Stomach (tissue), 9 donors: ENCODE data around the gene ADAMTS16. TPM values are rescaled to one million over a fixed set of nuclear protein-coding genes. Genes with fewer than 3 reads are reported as not detected.

Source experiments
- DNase-seq, 2 donors: peaks; one replicate each; pipeline versions ENCODE4 v3.0.0 to v3.0.0-alpha.2; 2013 to 2019
- H3K27ac ChIP-seq, 5 donors: fragments of 200-600 bp in 4 of 5; sonication (generic) in 4 of 5; one replicate each; pipeline ENCODE4 v1.5.1; 2013 to 2019; ENCODE audit warnings: mild to moderate bottlenecking in 1 of 5, moderate library complexity in 1 of 5
- H3K27me3 ChIP-seq, 3 donors: fragments of 200-600 bp; sonication (generic); one replicate each; pipeline ENCODE4 v1.5.1; 2017 to 2019; ENCODE audit warnings: mixed run types in 1 of 3
- H3K36me3 ChIP-seq, 4 donors: fragments of 200-600 bp; sonication (generic); 1 replicate in 3 of 4; 2 replicates in 1 of 4; pipeline ENCODE4 v1.5.1; 2016 to 2019
- H3K4me1 ChIP-seq, 4 donors: fragments of 200-600 bp; sonication (generic); one replicate each; pipeline ENCODE4 v1.5.1; 2016 to 2019
- H3K4me3 ChIP-seq, 4 donors: fragments of 200-600 bp; sonication (generic) in 3 of 4; one replicate each; pipeline ENCODE4 v1.5.1; 2016 to 2019; ENCODE audit warnings: mild to moderate bottlenecking in 1 of 4
- H3K9me3 ChIP-seq, 4 donors: fragments of 200-600 bp; sonication (generic); one replicate each; pipeline ENCODE4 v1.5.1; 2016 to 2019
- CTCF ChIP-seq, 7 experiments: fragments of 450-650 bp in 4 of 7; fragments of 200-600 bp in 3 of 7; sonication (generic) in 3 of 7; IDR thresholded peaks; one replicate each; pipeline ENCODE4 v1.5.1; 2016 to 2019; ENCODE audit warnings: antibody characterized with exemption in 7 of 7, control low read depth in 2 of 7, mild to moderate bottlenecking in 1 of 7
- EP300 ChIP-seq: sonication (generic); formaldehyde crosslinking; IDR thresholded peaks from one replicate; pipeline ENCODE4 v1.6.1; 2017; ENCODE audit warnings: antibody characterized with exemption
- POLR2A ChIP-seq, 4 donors: fragments of 450-650 bp; IDR thresholded peaks; one replicate each; pipeline ENCODE4 v1.6.1; 2016; ENCODE audit warnings: antibody characterized with exemption in 4 of 4, control low read depth in 2 of 4, mild to moderate bottlenecking in 1 of 4, moderate library complexity in 1 of 4
- POLR2AphosphoS5 ChIP-seq, 3 donors: sonication (generic); formaldehyde crosslinking; IDR thresholded peaks; one replicate each; pipeline ENCODE4 v1.6.1; 2016; ENCODE audit warnings: antibody characterized with exemption in 3 of 3
- WGBS, 5 donors: extraction: QIAGEN DNeasy Blood & Tissue Kit in 3 of 5; methylation state at CpG; one replicate each; pipeline versions ENCODE4 v1.1.5 to v1.1.7; 2013 to 2018; 5-methylcytosine and 5-hydroxymethylcytosine counted together
- intact Hi-C: fragments of 100-400 bp; cut with DNase I; formaldehyde crosslinking; loops from one replicate; pipeline ENCODE4 v1.15.1; 2023; ENCODE audit warnings: low total_unique reads
- polyA plus RNA-seq, 3 donors: library from polyadenylated mRNA; stranded (reverse); fragments of 200-250 nt; gene quantifications; one replicate each; pipeline ENCODE4 v1.2.3, GENCODE V29; 2013
- total RNA-seq, 5 donors: library from RNA; depleted of rRNA; stranded (reverse); fragments of >200 nt; gene quantifications; one replicate each; pipeline versions ENCODE4 v1.1.0 to v1.2.3, GENCODE V29; 2014 to 2016
- donor health status: healthy with polysubstance abuse.
- donor health status: Bipolar disorder and iron deficiency.
- donor health status: healthy.

Gene ADAMTS16
- total and polyA plus RNA-seq, 8 donors, result 0.29 to 12.7 TPM; not detected in 6

DNA sequence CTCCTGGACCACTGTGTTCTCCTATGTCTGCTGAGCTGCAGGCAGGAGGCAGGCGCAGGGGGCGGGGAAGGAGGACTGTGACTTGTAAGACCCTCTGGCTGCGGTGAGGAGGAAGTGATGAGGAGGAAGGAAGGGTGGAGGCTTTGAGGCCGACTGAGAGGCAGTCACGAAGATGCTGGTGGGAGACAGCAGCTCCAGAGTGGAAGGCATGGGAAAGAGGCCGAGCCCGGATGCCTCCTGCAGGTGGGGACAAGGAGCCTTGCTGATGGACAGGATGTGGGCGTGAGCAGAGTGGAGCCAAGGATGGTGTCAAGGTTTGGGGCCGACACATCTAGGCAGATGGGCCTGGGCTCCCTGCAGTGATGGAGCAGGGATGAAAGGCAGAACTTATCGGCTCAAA, 208.0 kb downstream of the ADAMTS16 start:
- intact Hi-C loops, result no loop called here
- no peak overlapping the region for H3K4me3 ChIP-seq
- no peaks in the 10 kb centered on the region for H3K36me3 ChIP-seq
- no peaks in the 10 kb centered on the region for H3K9me3 ChIP-seq
- no peaks in the 10 kb centered on the region for H3K27me3 ChIP-seq
- H3K4me1 ChIP-seq, result peaks cover 0 to 5% (median 0%) of the 10 kb centered on the region in 4 donors
- DNase-seq, result no peak
- TF ChIP-seq EP300, result no peak
- TF ChIP-seq POLR2A (IDR thresholded peaks at IDR 0.05), result no peak
- no peak for TF ChIP-seq POLR2AphosphoS5 (IDR thresholded peaks at IDR 0.05)
- TF ChIP-seq CTCF (IDR thresholded peaks at IDR 0.05), result no peak
- H3K27ac ChIP-seq, result no peak overlapping the region
- 55 to 72% (median 58%) methylated on average over 10 of the region's 10 CpGs for WGBS, 5 donors

DNA sequence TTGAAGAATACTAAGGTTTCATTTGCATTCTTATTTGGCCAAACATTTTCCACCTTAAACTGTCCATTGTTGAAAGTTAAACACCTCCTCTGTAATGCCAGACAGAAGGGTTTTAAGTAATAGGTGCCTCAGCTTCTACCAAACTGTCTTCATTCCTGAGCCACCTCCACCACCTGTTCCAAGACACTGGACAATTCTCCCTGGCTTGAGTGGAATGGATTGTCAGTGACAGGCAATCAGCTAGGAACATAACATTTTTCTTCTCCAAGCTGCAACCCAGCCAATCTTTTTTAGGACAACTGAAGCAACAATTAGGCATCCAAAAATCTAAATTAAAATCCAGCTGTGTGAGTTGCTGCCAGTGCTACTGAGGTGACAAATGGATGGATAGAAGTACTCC, 208.4 kb downstream of the ADAMTS16 start:
- Histone ChIP-seq H3K4me1 (peaks cover 0 to 5% (median 0%) of the 10 kb centered on the region in 4 donors), H3K36me3 (no peaks in the 10 kb centered on the region), H3K9me3 (no peaks in the 10 kb centered on the region), H3K27ac (no peak overlapping the region), H3K27me3 (no peaks in the 10 kb centered on the region), H3K4me3 (no peak overlapping the region)
- intact Hi-C loops, result no loop called here
- TF ChIP-seq CTCF (IDR thresholded peaks at IDR 0.05), result no peak
- TF ChIP-seq POLR2A (IDR thresholded peaks at IDR 0.05), result no peak
- no peak for TF ChIP-seq POLR2AphosphoS5 (IDR thresholded peaks at IDR 0.05)
- TF ChIP-seq EP300, result no peak
- DNase-seq, result no peak

GRCh38 chr5:5350101-5350500, 210.0 kb downstream of the ADAMTS16 start:
- H3K4me3 ChIP-seq, result no peak overlapping the region
- no peak overlapping the region for H3K27ac ChIP-seq
- intact Hi-C loops, result no loop called here
- no peaks in the 10 kb centered on the region for H3K27me3 ChIP-seq
- WGBS, 5 donors, result 15 to 39% (median 26%) methylated on average over 9 of the region's 9 CpGs
- H3K9me3 ChIP-seq, result no peaks in the 10 kb centered on the region
- no peaks in the 10 kb centered on the region for H3K4me1 ChIP-seq
- no peak for TF ChIP-seq CTCF (IDR thresholded peaks at IDR 0.05)
- no peak for TF ChIP-seq EP300
- TF ChIP-seq POLR2A (IDR thresholded peaks at IDR 0.05), result no peak
- no peak for TF ChIP-seq POLR2AphosphoS5 (IDR thresholded peaks at IDR 0.05)
- no peaks in the 10 kb centered on the region for H3K36me3 ChIP-seq
- DNase-seq, result no peak

DNA sequence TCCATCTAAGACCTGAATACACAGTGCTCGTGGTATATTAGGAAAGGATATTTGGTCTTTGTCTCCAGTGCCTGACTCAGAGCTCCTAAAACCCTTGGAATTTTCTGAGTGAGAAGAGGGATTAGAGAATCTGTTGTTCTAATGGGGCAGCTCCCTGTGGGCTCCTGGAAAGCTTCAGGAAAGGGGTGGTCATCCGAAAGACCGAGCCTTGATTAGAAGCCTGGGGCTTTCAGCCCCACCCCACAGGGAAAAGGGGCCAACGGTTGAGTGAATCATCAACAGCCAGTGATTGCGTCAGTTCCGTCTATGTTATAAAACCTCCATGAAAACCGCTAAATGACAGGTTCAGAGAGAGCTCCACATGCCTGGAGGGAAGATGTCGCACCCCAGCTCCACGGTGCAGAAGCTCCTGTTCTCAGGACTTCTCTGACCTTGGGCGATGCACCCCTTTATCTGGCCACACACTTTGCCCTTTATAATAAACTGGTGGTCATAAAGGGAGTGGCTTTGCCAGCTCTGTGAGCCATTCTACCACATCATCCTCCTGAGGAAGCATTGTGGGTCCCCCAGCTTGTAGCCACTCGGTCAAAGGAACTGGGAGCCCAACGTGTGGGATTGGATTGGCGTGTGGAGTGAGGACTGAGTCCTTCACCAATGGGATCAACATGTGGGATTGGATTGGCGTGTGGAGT, 211.3 kb downstream of the ADAMTS16 start:
- no peak overlapping the region for H3K27ac ChIP-seq
- H3K9me3 ChIP-seq, result no peaks in the 10 kb centered on the region
- no peaks in the 10 kb centered on the region for H3K36me3 ChIP-seq
- no peaks in the 10 kb centered on the region for H3K27me3 ChIP-seq
- intact Hi-C loops, result no loop called here
- 74 to 92% (median 89%) methylated on average over 14 of the region's 14 CpGs for WGBS, 5 donors
- no peak for DNase-seq
- no peak overlapping the region for H3K4me3 ChIP-seq
- no peaks in the 10 kb centered on the region for H3K4me1 ChIP-seq
- TF ChIP-seq EP300 (no peak), POLR2A (IDR thresholded peaks at IDR 0.05) (no peak), POLR2AphosphoS5 (IDR thresholded peaks at IDR 0.05) (no peak), CTCF (IDR thresholded peaks at IDR 0.05) (no peak)
